Activated B cell treated with CpG ODN at 0.5 μM for 24 hours (primary cell): ENCODE data around the gene SPRED2. TPM values are rescaled to one million over a fixed set of nuclear protein-coding genes. Genes with fewer than 3 reads are reported as not detected.

ENCODE experiments used
- ATAC-seq: fragments of 200-7000 bp; cut with Tn5 transposase; one replicate; pipeline ENCODE4 v1.10.0; 2021; ENCODE audit warnings: low read depth, mild to moderate bottlenecking, moderate library complexity
- CTCF ChIA-PET: fragments of 350-600 bp; sonication (Branson Sonifier 250); formaldehyde crosslinking; loops from one replicate; lab custom pipeline; 2021; ENCODE audit warnings: antibody characterized with exemption; lab: Charles Lee
- POLR2A ChIA-PET: fragments of 350-600 bp; sonication (Branson Sonifier 250); formaldehyde crosslinking; loops from one replicate; lab custom pipeline; 2021; ENCODE audit warnings: antibody characterized with exemption; lab: Charles Lee
- DNase-seq: peaks from one replicate; pipeline ENCODE4 v3.0.0; 2022
- H3K27ac Mint-ChIP-seq: one replicate; pipeline ENCODE4 v1.8.0; 2020; ENCODE audit warnings: mixed read lengths
- H3K27me3 Mint-ChIP-seq: one replicate; pipeline ENCODE4 v1.8.0; 2021; ENCODE audit warnings: mixed read lengths
- H3K36me3 Mint-ChIP-seq: one replicate; pipeline ENCODE4 v1.8.0; 2021; ENCODE audit warnings: low read depth, mixed read lengths
- H3K4me1 Mint-ChIP-seq: one replicate; pipeline ENCODE4 v1.8.0; 2021; ENCODE audit warnings: mixed read lengths
- H3K4me3 Mint-ChIP-seq: one replicate; pipeline ENCODE4 v1.8.0; 2020; ENCODE audit warnings: mild to moderate bottlenecking, mixed read lengths
- H3K9me3 Mint-ChIP-seq: one replicate; pipeline ENCODE4 v1.8.0; 2020; ENCODE audit warnings: mixed read lengths
- CTCF ChIP-seq: fragments of 200-600 bp; IDR thresholded peaks from one replicate; pipeline ENCODE4 v1.8.0; 2022; ENCODE audit warnings: antibody characterized with exemption, mild to moderate bottlenecking
- intact Hi-C: fragments of 100-400 bp; cut with micrococcal nuclease; formaldehyde crosslinking; loops from one replicate; pipeline ENCODE4 v1.15.1; 2024
- total RNA-seq: library from RNA; stranded (reverse); gene quantifications from 2 replicates; pipeline ENCODE4 v1.2.3, GENCODE V29; 2022

The SPRED2 gene
- total RNA-seq, 1 donor from 2014 or later: 2.5 TPM

GRCh38 chr2:65263986-65264385, 168.4 kb downstream of the SPRED2 start:
- CTCF ChIA-PET: interaction anchor here (1.5 to 1.9 kb wide), 3 partner anchors 288 to 312 kb away, joined by 5 to 7 read pairs (median 5); no protein-coding TSS in a partner anchor
- intact Hi-C loops: loop anchor here (2.0 kb wide), 1 partner anchor 167 kb away; no protein-coding TSS in a partner anchor
- TF ChIP-seq CTCF: no peak
- Mint-ChIP-seq H3K27me3 (no peaks in the 10 kb centered on the region), H3K9me3 (no peaks in the 10 kb centered on the region), H3K36me3 (peaks cover 82% of the 10 kb centered on the region), H3K27ac (no peak overlapping the region), H3K4me1 (peaks cover 8% of the 10 kb centered on the region), H3K4me3 (no peak overlapping the region)
- ATAC-seq: no peak
- POLR2A ChIA-PET: no interaction called here
- no peak for DNase-seq

GRCh38 chr2:65263262-65263661, 169.1 kb downstream of the SPRED2 start:
- no peak for TF ChIP-seq CTCF
- Mint-ChIP-seq H3K9me3 (no peaks in the 10 kb centered on the region), H3K27ac (no peak overlapping the region), H3K27me3 (no peaks in the 10 kb centered on the region), H3K4me1 (peaks cover 5% of the 10 kb centered on the region), H3K36me3 (peaks cover 82% of the 10 kb centered on the region), H3K4me3 (no peak overlapping the region)
- CTCF ChIA-PET: interaction anchor here (1.5 kb wide), 1 partner anchor 291 kb away, joined by 7 read pairs; no protein-coding TSS in a partner anchor
- no peak for DNase-seq
- intact Hi-C loops: no loop called here
- POLR2A ChIA-PET: interaction anchor here (0.6 kb wide), 1 partner anchor 34 kb away, joined by 3 read pairs; no protein-coding TSS in a partner anchor
- no peak for ATAC-seq

- no peaks in the 10 kb centered on the region for H3K27me3 Mint-ChIP-seq
- no peak overlapping the region for H3K27ac Mint-ChIP-seq
- no peak for TF ChIP-seq CTCF
- intact Hi-C loops: no loop called here
- H3K9me3 Mint-ChIP-seq: no peaks in the 10 kb centered on the region
- ChIA-PET POLR2A (no interaction called here), CTCF (interaction anchor here (1.4 kb wide), 1 partner anchor 312 kb away, joined by 3 read pairs; no protein-coding TSS in a partner anchor)
- H3K4me1 Mint-ChIP-seq: peaks cover 13% of the 10 kb centered on the region
- H3K36me3 Mint-ChIP-seq: peaks cover 83% of the 10 kb centered on the region
- no peak overlapping the region for H3K4me3 Mint-ChIP-seq
- DNase-seq (no peak), ATAC-seq (no peak)
Measured at GRCh38 chr2:65261676-65262075, 170.7 kb downstream of the SPRED2 start.

Other genes with a start within 250 kb of the SPRED2 start
- gene ACTR2, start 204.8 kb downstream of the SPRED2 start, total RNA-seq: 484 and 493 TPM in 2 replicates